ENCODE results near the gene ITPR1. TPM values are rescaled to one million over a fixed set of nuclear protein-coding genes. Genes with fewer than 3 reads are reported as not detected.

Gene ITPR1
- total RNA-seq, 1 donor from 2014 or later: 6.7 TPM

DNA sequence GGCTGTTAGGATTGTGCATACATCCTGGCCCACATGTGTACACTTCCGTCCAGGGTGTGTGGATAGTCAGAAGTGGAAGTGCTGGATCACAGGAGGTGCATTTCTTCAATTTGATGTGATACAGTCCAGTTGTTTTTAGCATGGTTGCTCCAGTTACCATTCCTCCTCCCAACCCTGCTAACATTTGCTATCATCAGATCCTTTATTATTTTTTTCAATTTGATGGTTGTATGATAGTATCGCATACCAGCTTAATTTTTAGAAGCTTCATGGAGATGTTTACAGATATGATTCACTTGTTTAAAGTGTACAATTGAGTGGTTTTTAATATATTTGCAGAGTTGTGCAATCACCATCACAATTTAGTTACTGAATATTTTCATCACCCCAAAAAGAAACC lies 202.7 kb downstream of the ITPR1 start:
- Histone ChIP-seq H3K4me1 (ENCODE audit: insufficient read depth, low read length) (no peaks in the 10 kb centered on the region), H3K4me2 (ENCODE audit: low read length) (no peak overlapping the region), H3K27me3 (ENCODE audit: insufficient read depth, low read length) (no peaks in the 10 kb centered on the region), H3K9me3 (ENCODE audit: insufficient read depth, low read depth, low read length) (no peaks in the 10 kb centered on the region), H3K27ac (ENCODE audit: low read depth, low read length) (no peak overlapping the region), H4K20me1 (ENCODE audit: insufficient read depth, low read length) (no peaks in the 10 kb centered on the region), H2AFZ (ENCODE audit: low read depth, low read length) (no peak overlapping the region), H3K79me2 (ENCODE audit: insufficient read depth, low read length) (no peaks in the 10 kb centered on the region), H3K9ac (ENCODE audit: low read length) (no peak overlapping the region), H3K4me3 (ENCODE audit: insufficient read depth, low read depth, low read length) (no peak overlapping the region), H3K36me3 (ENCODE audit: insufficient read depth, low read length) (no peaks in the 10 kb centered on the region)
- TF ChIP-seq, protein P1, sequence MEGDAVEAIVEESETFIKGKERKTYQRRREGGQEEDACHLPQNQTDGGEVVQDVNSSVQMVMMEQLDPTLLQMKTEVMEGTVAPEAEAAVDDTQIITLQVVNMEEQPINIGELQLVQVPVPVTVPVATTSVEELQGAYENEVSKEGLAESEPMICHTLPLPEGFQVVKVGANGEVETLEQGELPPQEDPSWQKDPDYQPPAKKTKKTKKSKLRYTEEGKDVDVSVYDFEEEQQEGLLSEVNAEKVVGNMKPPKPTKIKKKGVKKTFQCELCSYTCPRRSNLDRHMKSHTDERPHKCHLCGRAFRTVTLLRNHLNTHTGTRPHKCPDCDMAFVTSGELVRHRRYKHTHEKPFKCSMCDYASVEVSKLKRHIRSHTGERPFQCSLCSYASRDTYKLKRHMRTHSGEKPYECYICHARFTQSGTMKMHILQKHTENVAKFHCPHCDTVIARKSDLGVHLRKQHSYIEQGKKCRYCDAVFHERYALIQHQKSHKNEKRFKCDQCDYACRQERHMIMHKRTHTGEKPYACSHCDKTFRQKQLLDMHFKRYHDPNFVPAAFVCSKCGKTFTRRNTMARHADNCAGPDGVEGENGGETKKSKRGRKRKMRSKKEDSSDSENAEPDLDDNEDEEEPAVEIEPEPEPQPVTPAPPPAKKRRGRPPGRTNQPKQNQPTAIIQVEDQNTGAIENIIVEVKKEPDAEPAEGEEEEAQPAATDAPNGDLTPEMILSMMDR (IDR thresholded peaks at IDR 0.05; ENCODE audit: insufficient read depth, low read depth, low read length): no peak
- no peak for TF ChIP-seq EZH2 (IDR thresholded peaks at IDR 0.05; ENCODE audit: insufficient read depth, low read length)
- FAIRE-seq (no peak), DNase-seq (ENCODE audit: low read depth) (no peak)
- H3K4me3 Mint-ChIP-seq (ENCODE audit: unreplicated experiment): no peak overlapping the region
- H3K36me3 Mint-ChIP-seq (ENCODE audit: low read depth, unreplicated experiment): peaks cover 3% of the 10 kb centered on the region
- H3K27me3 Mint-ChIP-seq (ENCODE audit: low read depth, unreplicated experiment): peaks cover 4% of the 10 kb centered on the region
- H3K9me3 Mint-ChIP-seq (ENCODE audit: unreplicated experiment): no peaks in the 10 kb centered on the region
- H3K27ac Mint-ChIP-seq (ENCODE audit: unreplicated experiment): no peak overlapping the region
- H3K4me1 Mint-ChIP-seq (ENCODE audit: low read depth, unreplicated experiment): peaks cover 7% of the 10 kb centered on the region

DNA sequence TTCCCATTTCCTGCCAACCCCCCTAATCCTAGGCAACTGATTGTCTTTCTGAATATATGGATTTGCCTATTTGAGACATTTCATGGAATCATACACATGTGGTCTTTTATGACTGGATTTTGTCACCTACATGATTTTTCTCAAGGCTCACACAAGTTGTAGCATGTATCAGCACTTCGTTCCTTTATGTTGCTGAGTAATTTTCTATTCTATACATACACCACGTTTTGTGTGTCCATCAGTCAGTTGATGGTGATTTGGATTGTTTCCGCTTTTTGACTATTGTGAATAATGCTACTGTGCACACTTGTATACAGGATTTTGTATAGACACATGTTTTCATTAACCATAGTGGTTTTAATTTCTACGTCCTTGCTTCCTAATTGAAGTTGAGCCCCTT lies 203.1 kb downstream of the ITPR1 start:
- no peak overlapping the region for H3K4me3 Mint-ChIP-seq (ENCODE audit: unreplicated experiment)
- TF ChIP-seq EZH2 (IDR thresholded peaks at IDR 0.05; ENCODE audit: insufficient read depth, low read length): no peak
- TF ChIP-seq, protein P1 (IDR thresholded peaks at IDR 0.05; ENCODE audit: insufficient read depth, low read depth, low read length): no peak

DNA sequence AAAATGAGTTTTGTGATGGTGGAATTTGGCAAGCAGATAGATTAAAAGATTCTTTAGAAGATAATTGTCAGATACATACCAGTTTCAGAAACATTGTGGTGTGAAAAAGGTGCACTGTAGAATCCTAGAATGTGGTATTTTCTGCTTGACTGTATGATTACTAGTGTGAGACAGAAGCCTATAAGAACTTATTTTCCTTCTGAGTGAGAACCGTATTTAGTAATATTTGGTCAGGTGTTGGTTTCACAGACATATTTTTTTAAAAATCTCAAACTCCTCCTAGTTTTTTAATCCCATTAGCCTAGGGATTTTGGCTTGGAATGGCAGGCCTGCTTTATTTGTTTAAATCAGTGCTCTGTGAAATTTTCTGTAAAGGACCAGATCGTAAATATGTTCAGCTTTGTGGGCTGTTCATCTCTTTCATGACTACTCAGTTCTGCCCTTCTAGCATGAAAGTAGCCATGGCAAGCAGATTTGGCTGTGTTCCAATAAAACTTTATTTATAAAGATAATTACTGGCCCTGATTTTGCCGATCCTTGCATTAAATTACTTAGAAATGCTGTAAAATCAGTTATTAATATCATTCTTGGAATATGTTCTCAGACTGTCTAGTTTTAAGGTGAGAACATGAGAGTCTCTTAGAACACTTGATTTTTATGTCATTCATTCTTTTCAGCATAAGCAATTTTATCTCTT lies 205.1 kb downstream of the ITPR1 start:
- H3K4me1 ChIP-seq (ENCODE audit: insufficient read depth, low read length): no peaks in the 10 kb centered on the region
- TF ChIP-seq, protein P1 (IDR thresholded peaks at IDR 0.05; ENCODE audit: insufficient read depth, low read depth, low read length): no peak
- no peak for TF ChIP-seq EZH2 (IDR thresholded peaks at IDR 0.05; ENCODE audit: insufficient read depth, low read length)
- no peak overlapping the region for H3K27ac Mint-ChIP-seq (ENCODE audit: unreplicated experiment)

More for the DNA sequence above, 203.1 kb downstream of the ITPR1 start:
- H3K27me3 ChIP-seq (ENCODE audit: insufficient read depth, low read length): no peaks in the 10 kb centered on the region
- peaks cover 7% of the 10 kb centered on the region for H3K4me1 Mint-ChIP-seq (ENCODE audit: low read depth, unreplicated experiment)
- H4K20me1 ChIP-seq (ENCODE audit: insufficient read depth, low read length): no peaks in the 10 kb centered on the region
- H3K9me3 Mint-ChIP-seq (ENCODE audit: unreplicated experiment): no peaks in the 10 kb centered on the region
- H3K27ac Mint-ChIP-seq (ENCODE audit: unreplicated experiment): no peak overlapping the region
- no peaks in the 10 kb centered on the region for H3K9me3 ChIP-seq (ENCODE audit: insufficient read depth, low read depth, low read length)
- H3K9ac ChIP-seq (ENCODE audit: low read length): no peak overlapping the region
- no peak overlapping the region for H3K4me2 ChIP-seq (ENCODE audit: low read length)
- no peak overlapping the region for H2AFZ ChIP-seq (ENCODE audit: low read depth, low read length)
- H3K36me3 Mint-ChIP-seq (ENCODE audit: low read depth, unreplicated experiment): peaks cover 2% of the 10 kb centered on the region
- H3K79me2 ChIP-seq (ENCODE audit: insufficient read depth, low read length): no peaks in the 10 kb centered on the region
- no peak overlapping the region for H3K4me3 ChIP-seq (ENCODE audit: insufficient read depth, low read depth, low read length)
- no peaks in the 10 kb centered on the region for H3K36me3 ChIP-seq (ENCODE audit: insufficient read depth, low read length)
- no peaks in the 10 kb centered on the region for H3K4me1 ChIP-seq (ENCODE audit: insufficient read depth, low read length)
- FAIRE-seq (no peak), DNase-seq (ENCODE audit: low read depth) (no peak)
- H3K27me3 Mint-ChIP-seq (ENCODE audit: low read depth, unreplicated experiment): peaks cover 4% of the 10 kb centered on the region
- no peak overlapping the region for H3K27ac ChIP-seq (ENCODE audit: low read depth, low read length)

More for the DNA sequence above, 205.1 kb downstream of the ITPR1 start:
- H3K79me2 ChIP-seq (ENCODE audit: insufficient read depth, low read length): no peaks in the 10 kb centered on the region
- H2AFZ ChIP-seq (ENCODE audit: low read depth, low read length): no peak overlapping the region
- FAIRE-seq (no peak), DNase-seq (ENCODE audit: low read depth) (no peak)
- no peaks in the 10 kb centered on the region for H4K20me1 ChIP-seq (ENCODE audit: insufficient read depth, low read length)
- no peak overlapping the region for H3K27ac ChIP-seq (ENCODE audit: low read depth, low read length)
- no peaks in the 10 kb centered on the region for H3K9me3 ChIP-seq (ENCODE audit: insufficient read depth, low read depth, low read length)
- Mint-ChIP-seq H3K27me3 (ENCODE audit: low read depth, unreplicated experiment) (peaks cover 4% of the 10 kb centered on the region), H3K9me3 (ENCODE audit: unreplicated experiment) (peaks cover 1% of the 10 kb centered on the region), H3K36me3 (ENCODE audit: low read depth, unreplicated experiment) (no peaks in the 10 kb centered on the region), H3K4me1 (ENCODE audit: low read depth, unreplicated experiment) (peaks cover 7% of the 10 kb centered on the region), H3K4me3 (ENCODE audit: unreplicated experiment) (no peak overlapping the region)
- no peak overlapping the region for H3K4me3 ChIP-seq (ENCODE audit: insufficient read depth, low read depth, low read length)
- no peak overlapping the region for H3K4me2 ChIP-seq (ENCODE audit: low read length)
- no peaks in the 10 kb centered on the region for H3K27me3 ChIP-seq (ENCODE audit: insufficient read depth, low read length)
- no peak overlapping the region for H3K9ac ChIP-seq (ENCODE audit: low read length)
- H3K36me3 ChIP-seq (ENCODE audit: insufficient read depth, low read length): no peaks in the 10 kb centered on the region
